ENCODE data around the gene EXT2. TPM values are rescaled to one million over a fixed set of nuclear protein-coding genes. Genes with fewer than 3 reads are reported as not detected.

Gene EXT2
- total and polyA plus RNA-seq, 4 donors: 18.0 to 95.3 (median 45.9) TPM

GRCh38 chr11:44147751-44148150 lies 52.3 kb downstream of the EXT2 start:
- H3K36me3 ChIP-seq (ENCODE audit: control insufficient read depth in 4 of 4, insufficient read depth in 4 of 4, low read length in 4 of 4): peaks cover 3 to 29% (median 15%) of the 10 kb centered on the region in 4 donors
- no peak for ATAC-seq (ENCODE audit: insufficient read depth, low FRiP score)

GRCh38 chr11:44149651-44150050 lies 54.2 kb downstream of the EXT2 start:
- H3K27ac ChIP-seq (ENCODE audit: low read depth in 1 of 2, low read length in 1 of 2): no peak overlapping the region
- DNase-seq (no peak), ATAC-seq (ENCODE audit: insufficient read depth, low FRiP score) (no peak)
- 81 to 90% methylated on average over 2 of the region's 2 CpGs for WGBS, 2 donors
- no peak for TF ChIP-seq CTCF (IDR thresholded peaks at IDR 0.05; ENCODE audit: control extremely low read depth, extremely low read depth)
- peaks cover 3 to 22% (median 10%) of the 10 kb centered on the region in 4 donors for H3K36me3 ChIP-seq (ENCODE audit: control insufficient read depth in 4 of 4, insufficient read depth in 4 of 4, low read length in 4 of 4)
- H3K4me3 ChIP-seq: no peak overlapping the region
- no peaks in the 10 kb centered on the region for H3K27me3 ChIP-seq (ENCODE audit: control insufficient read depth in 3 of 3, insufficient read depth in 3 of 3, low read length in 2 of 3)
- H3K9me3 ChIP-seq (ENCODE audit: control insufficient read depth in 4 of 4, insufficient read depth in 3 of 4, low read length in 3 of 4): no peaks in the 10 kb centered on the region
- H3K9ac ChIP-seq (ENCODE audit: insufficient read depth in 1 of 2, low read length in 2 of 2): no peak overlapping the region
- peaks cover 0 to 4% (median 0%) of the 10 kb centered on the region in 5 donors for H3K4me1 ChIP-seq (ENCODE audit: control insufficient read depth in 5 of 5, insufficient read depth in 5 of 5, low read length in 5 of 5)

More at GRCh38 chr11:44147751-44148150, 52.3 kb downstream of the EXT2 start:
- no peak for TF ChIP-seq CTCF (IDR thresholded peaks at IDR 0.05; ENCODE audit: control extremely low read depth, extremely low read depth)
- DNase-seq: no peak
- no peaks in the 10 kb centered on the region for H3K27me3 ChIP-seq (ENCODE audit: control insufficient read depth in 3 of 3, insufficient read depth in 3 of 3, low read length in 2 of 3)
- H3K4me1 ChIP-seq (ENCODE audit: control insufficient read depth in 5 of 5, insufficient read depth in 5 of 5, low read length in 5 of 5): peaks cover 0 to 11% (median 0%) of the 10 kb centered on the region in 5 donors
- no peak overlapping the region for H3K4me3 ChIP-seq
- H3K9me3 ChIP-seq (ENCODE audit: control insufficient read depth in 4 of 4, insufficient read depth in 3 of 4, low read length in 3 of 4): no peaks in the 10 kb centered on the region
- no peak overlapping the region for H3K27ac ChIP-seq (ENCODE audit: low read depth in 1 of 2, low read length in 1 of 2)
- H3K9ac ChIP-seq (ENCODE audit: insufficient read depth in 1 of 2, low read length in 2 of 2): no peak overlapping the region
- WGBS, 2 donors: 90 to 99% methylated on average over 3 of the region's 3 CpGs

- Histone ChIP-seq H3K4me3 (no peak overlapping the region), H3K27me3 (ENCODE audit: control insufficient read depth in 3 of 3, insufficient read depth in 3 of 3, low read length in 2 of 3) (no peaks in the 10 kb centered on the region), H3K36me3 (ENCODE audit: control insufficient read depth in 4 of 4, insufficient read depth in 4 of 4, low read length in 4 of 4) (peaks cover 3 to 21% (median 10%) of the 10 kb centered on the region in 4 donors), H3K9ac (ENCODE audit: insufficient read depth in 1 of 2, low read length in 2 of 2) (no peak overlapping the region), H3K27ac (ENCODE audit: low read depth in 1 of 2, low read length in 1 of 2) (no peak overlapping the region), H3K4me1 (ENCODE audit: control insufficient read depth in 5 of 5, insufficient read depth in 5 of 5, low read length in 5 of 5) (no peaks in the 10 kb centered on the region), H3K9me3 (ENCODE audit: control insufficient read depth in 4 of 4, insufficient read depth in 3 of 4, low read length in 3 of 4) (no peaks in the 10 kb centered on the region)
- no peak for TF ChIP-seq CTCF (IDR thresholded peaks at IDR 0.05; ENCODE audit: control extremely low read depth, extremely low read depth)
- ATAC-seq (ENCODE audit: insufficient read depth, low FRiP score) (no peak), DNase-seq (no peak)
- WGBS, 2 donors: 88 to 91% methylated on average over 1 of the region's 1 CpG
Observed at GRCh38 chr11:44150401-44150800, 54.9 kb downstream of the EXT2 start.

- Histone ChIP-seq H3K4me3 (no peak overlapping the region), H3K4me1 (ENCODE audit: control insufficient read depth in 5 of 5, insufficient read depth in 5 of 5, low read length in 5 of 5) (no peaks in the 10 kb centered on the region), H3K36me3 (ENCODE audit: control insufficient read depth in 4 of 4, insufficient read depth in 4 of 4, low read length in 4 of 4) (peaks cover 0 to 13% (median 3%) of the 10 kb centered on the region in 4 donors), H3K27ac (ENCODE audit: low read depth in 1 of 2, low read length in 1 of 2) (no peak overlapping the region), H3K27me3 (ENCODE audit: control insufficient read depth in 3 of 3, insufficient read depth in 3 of 3, low read length in 2 of 3) (no peaks in the 10 kb centered on the region), H3K9ac (ENCODE audit: insufficient read depth in 1 of 2, low read length in 2 of 2) (no peak overlapping the region), H3K9me3 (ENCODE audit: control insufficient read depth in 4 of 4, insufficient read depth in 3 of 4, low read length in 3 of 4) (peaks cover 0 to 5% (median 1%) of the 10 kb centered on the region in 4 donors)
- TF ChIP-seq CTCF (IDR thresholded peaks at IDR 0.05; ENCODE audit: control extremely low read depth, extremely low read depth): no peak
- DNase-seq: no peak
- 93 to 94% methylated on average over 4 of the region's 4 CpGs for WGBS, 2 donors
- ATAC-seq (ENCODE audit: insufficient read depth, low FRiP score): no peak
Observed at GRCh38 chr11:44157019-44157418, 61.5 kb downstream of the EXT2 start.
